HepG2 (cell line): ENCODE measurements around the gene CNPPD1. TPM values are rescaled to one million over a fixed set of nuclear protein-coding genes. Genes with fewer than 3 reads are reported as not detected.

Experiments
- BCL6 ChIP-seq: IDR thresholded peaks from 2 replicates; pipeline ENCODE4 v1.6.1; 2016; ENCODE audit warnings: missing genetic modification reagents, missing compliant biosample characterization
- DPF2 ChIP-seq: sonication (generic); formaldehyde crosslinking; IDR thresholded peaks from 2 replicates; pipeline ENCODE4 v1.4.0; 2020; ENCODE audit warnings: mild to moderate bottlenecking, low read depth, missing genetic modification reagents, borderline replicate concordance
- HNRNPLL ChIP-seq: fragments of 200-400 bp; formaldehyde crosslinking; IDR thresholded peaks from 2 replicates; pipeline ENCODE4 v1.6.1; 2017; ENCODE audit warnings: mild to moderate bottlenecking, low read depth, low read length; ENCODE audit not compliant: poor library complexity, severe bottlenecking
- MTF1 ChIP-seq: sonication (generic); formaldehyde crosslinking; IDR thresholded peaks from 2 replicates; pipeline ENCODE4 v1.5.0; 2020; ENCODE audit warnings: missing genetic modification reagents
- SATB2 ChIP-seq: sonication (generic); formaldehyde crosslinking; IDR thresholded peaks from 2 replicates; pipeline ENCODE4 v1.5.0; 2020; ENCODE audit warnings: missing genetic modification reagents
- SNAI1 ChIP-seq: sonication (generic); formaldehyde crosslinking; IDR thresholded peaks from 2 replicates; pipeline ENCODE4 v1.5.0; 2020; ENCODE audit warnings: mild to moderate bottlenecking, missing genetic modification reagents, borderline replicate concordance
- TAF15 ChIP-seq: fragments of 200-400 bp; formaldehyde crosslinking; IDR thresholded peaks from one replicate; pipeline ENCODE4 v1.6.1; 2018; ENCODE audit warnings: mild to moderate bottlenecking, low read depth, low read length; ENCODE audit not compliant: poor library complexity, severe bottlenecking
- TARDBP ChIP-seq: sonication (generic); formaldehyde crosslinking; IDR thresholded peaks from 2 replicates; pipeline ENCODE4 v1.8.0; 2022; ENCODE audit warnings: mild to moderate bottlenecking, missing genetic modification reagents
- ZKSCAN8 ChIP-seq: IDR thresholded peaks from 2 replicates; pipeline ENCODE4 v1.6.1; 2016; ENCODE audit warnings: borderline replicate concordance, missing genetic modification reagents, missing compliant biosample characterization
- ZNF232 ChIP-seq: sonication (generic); formaldehyde crosslinking; IDR thresholded peaks from 2 replicates; pipeline ENCODE4 v1.4.0; 2020; ENCODE audit warnings: missing genetic modification reagents, borderline replicate concordance
- ZNF264 ChIP-seq: sonication (generic); formaldehyde crosslinking; IDR thresholded peaks from 2 replicates; pipeline ENCODE4 v1.4.0; 2020; ENCODE audit warnings: missing genetic modification reagents
- ZNF3 ChIP-seq: IDR thresholded peaks from 2 replicates; pipeline ENCODE4 v1.7.0; 2017; ENCODE audit warnings: inconsistent platforms
- ZNF550 ChIP-seq: sonication (generic); formaldehyde crosslinking; IDR thresholded peaks from 2 replicates; pipeline ENCODE4 v1.4.0; 2020; ENCODE audit warnings: mild to moderate bottlenecking, missing genetic modification reagents, borderline replicate concordance
- polyA plus RNA-seq, 8 experiments: library from polyadenylated mRNA; depleted of rRNA in 3 of 8; stranded (reverse) in 7 of 8; unstranded in 1 of 8; fragments of >200 nt; fragmentation: Illumina TruSeq in 4 of 8; extraction: Trizol in 4 of 8; gene quantifications; 2 replicates each; pipeline versions ENCODE4 v1.2.1 to v1.2.3, GENCODE V29; 2011 to 2016; ENCODE audit warnings: low read depth in 4 of 8, missing spikeins in 1 of 8, mixed read lengths in 1 of 8; ENCODE audit not compliant: insufficient read depth in 1 of 8
- total RNA-seq, 5 experiments: library from RNA; depleted of rRNA; stranded (reverse); fragments of >200 nt; fragmentation: Illumina TruSeq; extraction: Trizol; gene quantifications; 2 replicates each; pipeline ENCODE4 v1.2.3, GENCODE V29; 2016; ENCODE audit warnings: low read depth in 1 of 5
- TF ChIP-seq, protein P1 (sequence below): sonication (generic); formaldehyde crosslinking; IDR thresholded peaks from 2 replicates; pipeline ENCODE4 v1.5.1; 2020; ENCODE audit warnings: missing genetic modification reagents, mild to moderate bottlenecking, borderline replicate concordance
- TF ChIP-seq, protein P2 (sequence below): sonication (generic); formaldehyde crosslinking; IDR thresholded peaks from 2 replicates; pipeline ENCODE4 v1.8.0; 2022; ENCODE audit warnings: missing genetic modification reagents, mild to moderate bottlenecking, borderline replicate concordance
- TF ChIP-seq, protein P3 (sequence below): sonication (generic); formaldehyde crosslinking; IDR thresholded peaks from 2 replicates; pipeline ENCODE4 v1.9.0; 2022; ENCODE audit warnings: missing genetic modification reagents, mild to moderate bottlenecking, borderline replicate concordance
- TF ChIP-seq, protein P4 (sequence below): sonication (generic); formaldehyde crosslinking; IDR thresholded peaks from 2 replicates; pipeline ENCODE4 v1.4.0; 2020; ENCODE audit warnings: mild to moderate bottlenecking, missing genetic modification reagents
- TF ChIP-seq, protein P5 (sequence below): sonication (generic); formaldehyde crosslinking; IDR thresholded peaks from 2 replicates; pipeline ENCODE4 v1.4.0; 2020; ENCODE audit warnings: mild to moderate bottlenecking, missing genetic modification reagents
- TF ChIP-seq, protein P6 (sequence below): sonication (generic); IDR thresholded peaks from 2 replicates; pipeline ENCODE4 v1.6.1; 2016; ENCODE audit warnings: low read depth, borderline replicate concordance

CNPPD1 gene
- total and polyA plus RNA-seq, 2 of the 13 experiments (the other 11 are each of a cell fraction or from before 2014, with no cell fraction given): 35.5 to 49.4 TPM

DNA sequence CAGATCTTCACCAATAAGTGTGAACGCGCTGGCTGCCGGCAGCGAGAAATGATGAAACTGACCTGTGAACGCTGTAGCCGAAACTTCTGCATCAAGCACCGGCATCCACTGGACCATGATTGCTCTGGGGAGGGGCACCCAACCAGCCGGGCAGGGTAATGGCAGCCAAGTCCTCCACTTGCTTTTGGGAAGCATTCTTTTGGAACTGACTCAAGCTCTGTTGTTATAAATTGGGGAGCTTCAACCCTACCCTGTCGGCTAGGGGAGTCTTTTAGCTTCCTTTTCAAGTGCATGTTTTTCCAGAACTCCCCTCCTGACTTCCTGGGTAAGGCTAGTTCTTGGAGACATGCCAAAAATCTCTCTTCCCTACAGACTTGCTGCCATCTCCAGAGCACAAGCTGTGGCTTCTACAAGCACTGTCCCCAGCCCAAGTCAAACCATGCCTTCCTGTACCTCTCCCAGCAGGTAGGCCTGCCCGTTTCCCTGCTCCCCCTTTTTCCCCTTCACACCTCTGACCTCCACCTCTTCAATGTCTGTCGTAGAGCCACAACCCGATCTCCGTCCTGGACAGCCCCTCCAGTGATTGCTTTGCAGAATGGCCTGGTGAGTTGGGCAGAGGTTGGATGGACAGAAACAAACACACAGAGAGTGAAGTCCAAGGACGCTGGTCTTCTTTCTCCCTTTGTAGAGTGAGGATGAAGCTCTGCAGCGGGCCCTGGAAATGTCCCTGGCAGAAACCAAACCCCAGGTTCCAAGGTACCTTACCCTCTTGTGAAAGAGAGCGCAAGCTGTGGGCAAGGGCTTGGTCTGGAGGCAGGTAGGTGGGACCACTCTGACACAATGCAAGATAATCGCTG lies 31.4 kb upstream of the CNPPD1 start (continued):
- TF ChIP-seq, protein P1, sequence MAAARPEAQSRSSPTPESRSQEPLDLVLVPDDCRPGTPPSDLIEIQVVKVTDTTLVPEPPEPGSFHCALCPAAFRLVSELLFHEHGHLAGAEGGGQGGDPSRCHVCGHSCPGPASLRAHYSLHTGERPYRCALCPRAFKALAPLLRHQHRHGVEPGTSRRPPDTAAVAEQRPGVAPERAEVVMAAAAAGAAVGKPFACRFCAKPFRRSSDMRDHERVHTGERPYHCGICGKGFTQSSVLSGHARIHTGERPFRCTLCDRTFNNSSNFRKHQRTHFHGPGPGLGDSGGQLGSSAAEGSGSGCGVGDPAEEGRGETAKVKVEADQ (CRISPR knock-in tag): peak; percentile 65; the same call in 1 of the 2 replicates
- no peak for TF ChIP-seq HNRNPLL
- TF ChIP-seq BCL6: peak; percentile 46; the same call in 1 of the 2 replicates
- TF ChIP-seq, protein P2, sequence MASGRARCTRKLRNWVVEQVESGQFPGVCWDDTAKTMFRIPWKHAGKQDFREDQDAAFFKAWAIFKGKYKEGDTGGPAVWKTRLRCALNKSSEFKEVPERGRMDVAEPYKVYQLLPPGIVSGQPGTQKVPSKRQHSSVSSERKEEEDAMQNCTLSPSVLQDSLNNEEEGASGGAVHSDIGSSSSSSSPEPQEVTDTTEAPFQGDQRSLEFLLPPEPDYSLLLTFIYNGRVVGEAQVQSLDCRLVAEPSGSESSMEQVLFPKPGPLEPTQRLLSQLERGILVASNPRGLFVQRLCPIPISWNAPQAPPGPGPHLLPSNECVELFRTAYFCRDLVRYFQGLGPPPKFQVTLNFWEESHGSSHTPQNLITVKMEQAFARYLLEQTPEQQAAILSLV (CRISPR knock-in tag): 0 out of 2 replicates have a peak, but pooled peaks have one; percentile 50
- TF ChIP-seq TARDBP (CRISPR knock-in tag): peak; percentile 73
- no peak; the same call in 1 of the 2 replicates for TF ChIP-seq ZNF232 (CRISPR knock-in tag)
- TF ChIP-seq DPF2 (CRISPR knock-in tag): peak; percentile 75; the same call in 1 of the 2 replicates
- TF ChIP-seq TAF15: no peak
- TF ChIP-seq SNAI1 (CRISPR knock-in tag): 0 out of 2 replicates have a peak, but pooled peaks have one; percentile 43
- TF ChIP-seq, protein P3, sequence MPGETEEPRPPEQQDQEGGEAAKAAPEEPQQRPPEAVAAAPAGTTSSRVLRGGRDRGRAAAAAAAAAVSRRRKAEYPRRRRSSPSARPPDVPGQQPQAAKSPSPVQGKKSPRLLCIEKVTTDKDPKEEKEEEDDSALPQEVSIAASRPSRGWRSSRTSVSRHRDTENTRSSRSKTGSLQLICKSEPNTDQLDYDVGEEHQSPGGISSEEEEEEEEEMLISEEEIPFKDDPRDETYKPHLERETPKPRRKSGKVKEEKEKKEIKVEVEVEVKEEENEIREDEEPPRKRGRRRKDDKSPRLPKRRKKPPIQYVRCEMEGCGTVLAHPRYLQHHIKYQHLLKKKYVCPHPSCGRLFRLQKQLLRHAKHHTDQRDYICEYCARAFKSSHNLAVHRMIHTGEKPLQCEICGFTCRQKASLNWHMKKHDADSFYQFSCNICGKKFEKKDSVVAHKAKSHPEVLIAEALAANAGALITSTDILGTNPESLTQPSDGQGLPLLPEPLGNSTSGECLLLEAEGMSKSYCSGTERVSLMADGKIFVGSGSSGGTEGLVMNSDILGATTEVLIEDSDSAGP: peak; percentile 58
- TF ChIP-seq ZNF264 (CRISPR knock-in tag): peak; percentile 72
- no peak for TF ChIP-seq SATB2 (CRISPR knock-in tag)
- no peak for TF ChIP-seq MTF1 (CRISPR knock-in tag)
- TF ChIP-seq, protein P4, sequence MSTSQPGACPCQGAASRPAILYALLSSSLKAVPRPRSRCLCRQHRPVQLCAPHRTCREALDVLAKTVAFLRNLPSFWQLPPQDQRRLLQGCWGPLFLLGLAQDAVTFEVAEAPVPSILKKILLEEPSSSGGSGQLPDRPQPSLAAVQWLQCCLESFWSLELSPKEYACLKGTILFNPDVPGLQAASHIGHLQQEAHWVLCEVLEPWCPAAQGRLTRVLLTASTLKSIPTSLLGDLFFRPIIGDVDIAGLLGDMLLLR (CRISPR knock-in tag): 0 out of 2 replicates have a peak, but pooled peaks have one; percentile 6
- TF ChIP-seq ZNF3 (CRISPR knock-in tag): no peak
- TF ChIP-seq, protein P5, sequence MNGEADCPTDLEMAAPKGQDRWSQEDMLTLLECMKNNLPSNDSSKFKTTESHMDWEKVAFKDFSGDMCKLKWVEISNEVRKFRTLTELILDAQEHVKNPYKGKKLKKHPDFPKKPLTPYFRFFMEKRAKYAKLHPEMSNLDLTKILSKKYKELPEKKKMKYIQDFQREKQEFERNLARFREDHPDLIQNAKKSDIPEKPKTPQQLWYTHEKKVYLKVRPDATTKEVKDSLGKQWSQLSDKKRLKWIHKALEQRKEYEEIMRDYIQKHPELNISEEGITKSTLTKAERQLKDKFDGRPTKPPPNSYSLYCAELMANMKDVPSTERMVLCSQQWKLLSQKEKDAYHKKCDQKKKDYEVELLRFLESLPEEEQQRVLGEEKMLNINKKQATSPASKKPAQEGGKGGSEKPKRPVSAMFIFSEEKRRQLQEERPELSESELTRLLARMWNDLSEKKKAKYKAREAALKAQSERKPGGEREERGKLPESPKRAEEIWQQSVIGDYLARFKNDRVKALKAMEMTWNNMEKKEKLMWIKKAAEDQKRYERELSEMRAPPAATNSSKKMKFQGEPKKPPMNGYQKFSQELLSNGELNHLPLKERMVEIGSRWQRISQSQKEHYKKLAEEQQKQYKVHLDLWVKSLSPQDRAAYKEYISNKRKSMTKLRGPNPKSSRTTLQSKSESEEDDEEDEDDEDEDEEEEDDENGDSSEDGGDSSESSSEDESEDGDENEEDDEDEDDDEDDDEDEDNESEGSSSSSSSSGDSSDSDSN (CRISPR knock-in tag): peak; percentile 80
- peak; percentile 93 for TF ChIP-seq ZKSCAN8
- TF ChIP-seq ZNF550: no peak
- TF ChIP-seq, protein P6, sequence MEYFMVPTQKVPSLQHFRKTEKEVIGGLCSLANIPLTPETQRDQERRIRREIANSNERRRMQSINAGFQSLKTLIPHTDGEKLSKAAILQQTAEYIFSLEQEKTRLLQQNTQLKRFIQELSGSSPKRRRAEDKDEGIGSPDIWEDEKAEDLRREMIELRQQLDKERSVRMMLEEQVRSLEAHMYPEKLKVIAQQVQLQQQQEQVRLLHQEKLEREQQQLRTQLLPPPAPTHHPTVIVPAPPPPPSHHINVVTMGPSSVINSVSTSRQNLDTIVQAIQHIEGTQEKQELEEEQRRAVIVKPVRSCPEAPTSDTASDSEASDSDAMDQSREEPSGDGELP: no peak; the same call in 1 of the 2 replicates
